Stimulated activated memory B cell treated with anti-CD40 and anti-IgM and Interleukin-4, amounts not matched to agents 10 μg/mL and 1 μg/mL and 100 μg/mL, for 72 hours (primary cell): ENCODE measurements around the gene MAB21L2.

Experiments
- ATAC-seq: fragments of 150-1000 bp; cut with Tn5 transposase; 2 replicates; pipeline ENCODE4 v1.10.0; 2021
- H3K27ac Mint-ChIP-seq: one replicate; pipeline ENCODE4 v1.8.0; 2022; ENCODE audit warnings: mild to moderate bottlenecking, mixed read lengths
- H3K27me3 Mint-ChIP-seq: one replicate; pipeline ENCODE4 v1.8.0; 2022; ENCODE audit warnings: mixed read lengths
- H3K36me3 Mint-ChIP-seq: one replicate; pipeline ENCODE4 v1.8.0; 2022; ENCODE audit warnings: mixed read lengths
- H3K4me1 Mint-ChIP-seq: one replicate; pipeline ENCODE4 v1.8.0; 2022; ENCODE audit warnings: mixed read lengths
- H3K4me3 Mint-ChIP-seq: one replicate; pipeline ENCODE4 v1.8.0; 2022; ENCODE audit warnings: mild to moderate bottlenecking, moderate library complexity, mixed read lengths
- H3K9me3 Mint-ChIP-seq: one replicate; pipeline ENCODE4 v1.8.0; 2022; ENCODE audit warnings: mixed read lengths

The MAB21L2 gene

GRCh38 chr4:150584111-150584915, 2.4 kb downstream of the MAB21L2 start:
- H3K36me3 Mint-ChIP-seq: peaks cover 81% of the 10 kb centered on the region
- H3K27ac Mint-ChIP-seq: no peak overlapping the region
- no peak for ATAC-seq
- H3K27me3 Mint-ChIP-seq: no peaks in the 10 kb centered on the region
- no peak overlapping the region for H3K4me3 Mint-ChIP-seq
- no peaks in the 10 kb centered on the region for H3K4me1 Mint-ChIP-seq
- peaks cover 4% of the 10 kb centered on the region for H3K9me3 Mint-ChIP-seq

GRCh38 chr4:150585611-150586010, 3.7 kb downstream of the MAB21L2 start:
- H3K4me1 Mint-ChIP-seq: no peaks in the 10 kb centered on the region
- ATAC-seq: no peak
- peaks cover 4% of the 10 kb centered on the region for H3K9me3 Mint-ChIP-seq
- peak overlapping the region; percentile 42 for H3K27ac Mint-ChIP-seq
- H3K27me3 Mint-ChIP-seq: no peaks in the 10 kb centered on the region
- H3K36me3 Mint-ChIP-seq: peaks cover 76% of the 10 kb centered on the region
- no peak overlapping the region for H3K4me3 Mint-ChIP-seq

GRCh38 chr4:150586162-150586810, 4.3 kb downstream of the MAB21L2 start:
- Mint-ChIP-seq H3K4me1 (no peaks in the 10 kb centered on the region), H3K36me3 (peaks cover 76% of the 10 kb centered on the region), H3K9me3 (peaks cover 4% of the 10 kb centered on the region), H3K27me3 (no peaks in the 10 kb centered on the region), H3K4me3 (no peak overlapping the region), H3K27ac (peak overlapping the region; percentile 42)
- ATAC-seq: no peak

- peaks cover 56% of the 10 kb centered on the region for H3K36me3 Mint-ChIP-seq
Observed at GRCh38 chr4:150588316-150588715, 6.4 kb downstream of the MAB21L2 start.

DNA sequence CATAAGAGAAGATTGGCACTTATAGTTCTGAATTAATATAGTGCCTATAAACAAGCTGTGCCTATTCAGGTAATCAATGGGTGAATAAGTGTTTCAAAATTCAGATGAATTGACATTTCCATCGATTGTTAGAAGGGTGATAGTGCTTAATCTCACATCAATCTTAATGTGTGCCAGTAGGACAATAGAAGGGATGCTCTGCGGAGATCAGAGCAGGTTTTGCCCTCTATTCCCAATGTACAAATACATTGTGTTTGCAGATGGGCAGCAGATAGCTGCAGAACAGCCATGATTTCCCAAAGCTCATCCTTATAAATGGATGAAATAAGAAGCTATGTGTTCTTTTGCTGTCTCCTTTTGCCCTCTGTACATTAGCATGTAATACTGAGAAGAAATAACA, 7.2 kb downstream of the MAB21L2 start:
- H3K36me3 Mint-ChIP-seq: peaks cover 47% of the 10 kb centered on the region
- H3K27ac Mint-ChIP-seq: no peak overlapping the region
- no peaks in the 10 kb centered on the region for H3K27me3 Mint-ChIP-seq
- no peaks in the 10 kb centered on the region for H3K9me3 Mint-ChIP-seq
- H3K4me1 Mint-ChIP-seq: no peaks in the 10 kb centered on the region
- no peak overlapping the region for H3K4me3 Mint-ChIP-seq
- no peak for ATAC-seq

More at GRCh38 chr4:150588316-150588715, 6.4 kb downstream of the MAB21L2 start:
- Mint-ChIP-seq H3K4me3 (no peak overlapping the region), H3K27ac (no peak overlapping the region), H3K4me1 (no peaks in the 10 kb centered on the region), H3K27me3 (no peaks in the 10 kb centered on the region), H3K9me3 (no peaks in the 10 kb centered on the region)
- ATAC-seq: no peak

GRCh38 chr4:150590631-150591030, 8.7 kb downstream of the MAB21L2 start:
- Mint-ChIP-seq H3K27ac (no peak overlapping the region), H3K36me3 (peaks cover 38% of the 10 kb centered on the region), H3K4me3 (no peak overlapping the region), H3K4me1 (no peaks in the 10 kb centered on the region), H3K9me3 (no peaks in the 10 kb centered on the region), H3K27me3 (no peaks in the 10 kb centered on the region)
- ATAC-seq: no peak

DNA sequence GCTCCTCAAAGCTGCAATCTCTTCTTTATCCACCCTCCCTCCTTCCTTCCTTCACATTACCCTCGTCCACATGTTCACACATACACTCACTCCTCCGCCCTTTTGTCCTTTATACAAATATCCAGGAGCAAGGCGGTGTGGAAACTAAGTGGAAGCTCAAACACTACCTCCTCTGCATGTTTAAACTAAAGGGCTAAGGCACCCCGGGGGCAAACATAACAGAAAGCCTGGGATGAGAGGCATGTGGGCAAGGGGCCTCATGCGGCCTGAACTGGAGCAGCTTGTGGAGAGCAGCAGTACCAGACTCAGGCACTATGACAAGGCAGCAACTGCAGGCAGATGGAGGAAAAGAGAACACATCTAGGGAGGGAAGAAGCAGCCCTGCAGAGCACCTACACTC, 9.5 kb downstream of the MAB21L2 start:
- Mint-ChIP-seq H3K27me3 (no peaks in the 10 kb centered on the region), H3K9me3 (no peaks in the 10 kb centered on the region), H3K4me1 (no peaks in the 10 kb centered on the region), H3K27ac (no peak overlapping the region), H3K36me3 (peaks cover 30% of the 10 kb centered on the region), H3K4me3 (no peak overlapping the region)
- no peak for ATAC-seq

GRCh38 chr4:150591904-150592303, 10.0 kb downstream of the MAB21L2 start:
- H3K27me3 Mint-ChIP-seq: no peaks in the 10 kb centered on the region
- H3K27ac Mint-ChIP-seq: no peak overlapping the region
- no peaks in the 10 kb centered on the region for H3K4me1 Mint-ChIP-seq
- no peak overlapping the region for H3K4me3 Mint-ChIP-seq
- ATAC-seq: no peak
- peaks cover 29% of the 10 kb centered on the region for H3K36me3 Mint-ChIP-seq
- no peaks in the 10 kb centered on the region for H3K9me3 Mint-ChIP-seq

GRCh38 chr4:150593996-150594395, 12.0 kb downstream of the MAB21L2 start:
- Mint-ChIP-seq H3K27ac (no peak overlapping the region), H3K4me1 (no peaks in the 10 kb centered on the region), H3K4me3 (no peak overlapping the region)

GRCh38 chr4:150598909-150599308, 17.0 kb downstream of the MAB21L2 start:
- Mint-ChIP-seq H3K36me3 (peaks cover 13% of the 10 kb centered on the region), H3K9me3 (no peaks in the 10 kb centered on the region), H3K27ac (no peak overlapping the region), H3K4me1 (no peaks in the 10 kb centered on the region), H3K27me3 (no peaks in the 10 kb centered on the region), H3K4me3 (no peak overlapping the region)
- no peak for ATAC-seq

More at GRCh38 chr4:150593996-150594395, 12.0 kb downstream of the MAB21L2 start:
- no peak for ATAC-seq
- no peaks in the 10 kb centered on the region for H3K27me3 Mint-ChIP-seq
- H3K36me3 Mint-ChIP-seq: peaks cover 21% of the 10 kb centered on the region
- H3K9me3 Mint-ChIP-seq: no peaks in the 10 kb centered on the region

GRCh38 chr4:150599547-150599946, 17.6 kb downstream of the MAB21L2 start:
- ATAC-seq: no peak
- Mint-ChIP-seq H3K27ac (no peak overlapping the region), H3K9me3 (no peaks in the 10 kb centered on the region)

GRCh38 chr4:150600812-150601445, 19.0 kb downstream of the MAB21L2 start:
- H3K36me3 Mint-ChIP-seq: peaks cover 13% of the 10 kb centered on the region
- no peak for ATAC-seq
- no peaks in the 10 kb centered on the region for H3K9me3 Mint-ChIP-seq
- H3K27ac Mint-ChIP-seq: no peak overlapping the region
- H3K27me3 Mint-ChIP-seq: no peaks in the 10 kb centered on the region
- H3K4me1 Mint-ChIP-seq: no peaks in the 10 kb centered on the region
- H3K4me3 Mint-ChIP-seq: no peak overlapping the region

More at GRCh38 chr4:150599547-150599946, 17.6 kb downstream of the MAB21L2 start:
- Mint-ChIP-seq H3K4me1 (no peaks in the 10 kb centered on the region), H3K27me3 (no peaks in the 10 kb centered on the region), H3K36me3 (peaks cover 13% of the 10 kb centered on the region), H3K4me3 (no peak overlapping the region)

- no peak overlapping the region for H3K4me3 Mint-ChIP-seq
- H3K27me3 Mint-ChIP-seq: no peaks in the 10 kb centered on the region
- H3K27ac Mint-ChIP-seq: no peak overlapping the region
- H3K9me3 Mint-ChIP-seq: no peaks in the 10 kb centered on the region
- no peak for ATAC-seq
- no peaks in the 10 kb centered on the region for H3K4me1 Mint-ChIP-seq
- peaks cover 34% of the 10 kb centered on the region for H3K36me3 Mint-ChIP-seq
Observed at GRCh38 chr4:150609131-150609530, 27.2 kb downstream of the MAB21L2 start.

DNA sequence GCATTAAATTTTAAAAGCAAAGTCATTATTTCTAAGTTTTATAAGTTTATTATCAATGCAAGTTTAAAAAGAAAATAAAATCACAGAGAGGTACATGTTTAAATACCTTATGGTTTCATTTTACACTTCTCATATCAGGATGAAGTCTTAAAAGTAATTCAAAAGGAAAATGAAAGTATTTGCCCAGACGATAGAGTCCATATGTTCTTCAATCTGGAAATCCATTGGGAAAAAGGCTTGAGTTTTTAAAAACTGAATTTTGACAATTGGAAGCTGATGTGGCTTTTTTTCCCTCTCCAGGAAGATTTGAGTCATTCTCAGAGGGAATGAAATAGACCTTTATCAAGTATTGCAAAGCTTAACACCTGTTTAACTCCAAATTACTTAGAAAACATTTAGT, 37.1 kb downstream of the MAB21L2 start:
- H3K36me3 Mint-ChIP-seq: peaks cover 31% of the 10 kb centered on the region
- ATAC-seq: no peak

GRCh38 chr4:150624055-150624454, 42.1 kb downstream of the MAB21L2 start:
- no peak overlapping the region for H3K4me3 Mint-ChIP-seq
- peaks cover 38% of the 10 kb centered on the region for H3K36me3 Mint-ChIP-seq
- H3K27ac Mint-ChIP-seq: no peak overlapping the region
- H3K4me1 Mint-ChIP-seq: no peaks in the 10 kb centered on the region
- no peaks in the 10 kb centered on the region for H3K9me3 Mint-ChIP-seq
- no peak for ATAC-seq
- no peaks in the 10 kb centered on the region for H3K27me3 Mint-ChIP-seq

More for the DNA sequence above, 37.1 kb downstream of the MAB21L2 start:
- Mint-ChIP-seq H3K27ac (no peak overlapping the region), H3K9me3 (no peaks in the 10 kb centered on the region), H3K27me3 (no peaks in the 10 kb centered on the region), H3K4me3 (no peak overlapping the region), H3K4me1 (no peaks in the 10 kb centered on the region)
